Measurements from ENCODE around the gene CD247.

CD247 gene

DNA sequence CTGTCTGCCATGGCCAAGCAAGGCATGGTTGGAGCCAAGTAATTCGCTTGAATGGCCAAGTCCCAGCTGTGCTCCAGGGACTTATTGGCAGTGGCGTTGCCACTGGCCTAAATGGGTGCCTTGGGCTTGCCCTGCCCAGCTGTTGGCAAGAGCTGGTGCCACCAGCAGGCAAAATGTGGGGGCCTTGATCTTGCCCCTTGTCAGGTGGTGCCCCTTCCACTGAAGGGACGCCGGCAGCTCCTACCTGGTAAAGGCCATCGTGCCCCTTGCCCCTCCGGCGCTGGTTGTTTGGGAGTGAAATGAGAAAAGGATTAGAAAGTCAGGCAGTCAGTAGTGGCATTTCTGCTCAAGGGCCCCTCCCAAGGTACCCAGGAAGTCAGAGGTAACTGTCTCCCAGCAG, 85.5 kb downstream of the CD247 start:
- DNase-seq, result no peak

DNA sequence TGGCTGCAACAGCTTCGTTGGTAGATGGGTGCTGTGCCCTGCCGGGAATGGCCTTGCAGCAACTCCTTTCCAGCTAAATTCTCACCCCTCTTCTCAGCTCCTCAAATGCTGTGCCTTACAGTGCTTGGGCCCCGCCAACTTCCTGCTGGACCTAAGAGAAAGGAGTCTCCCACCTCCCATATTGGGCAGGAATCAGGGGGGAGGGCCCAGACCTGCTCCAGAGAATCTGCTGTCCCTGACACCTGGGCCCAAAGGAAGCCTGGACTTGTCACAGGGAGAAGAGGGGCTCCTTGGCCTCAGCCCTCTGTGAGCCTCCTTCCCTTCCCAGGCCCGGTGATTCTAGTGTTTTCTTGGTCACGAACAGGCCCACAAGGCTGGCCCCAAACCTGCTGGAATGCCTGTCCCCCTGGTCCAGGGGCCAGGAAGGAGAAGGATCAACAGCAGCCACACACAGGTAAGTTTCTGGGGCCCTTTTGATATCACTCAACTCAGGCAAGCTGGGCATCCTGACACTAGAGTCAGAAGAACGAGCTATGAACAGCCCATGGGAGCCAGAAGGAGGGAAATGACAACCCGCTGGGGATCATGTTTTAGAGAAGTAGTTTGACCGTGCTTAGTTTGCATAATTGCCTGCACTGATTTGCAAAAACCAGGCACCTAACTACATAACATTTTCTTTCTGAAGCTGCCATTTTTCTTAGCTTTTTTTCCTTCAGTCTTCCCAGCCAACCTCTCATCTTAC, 86.2 kb downstream of the CD247 start:
- DNase-seq, result no peak

DNA sequence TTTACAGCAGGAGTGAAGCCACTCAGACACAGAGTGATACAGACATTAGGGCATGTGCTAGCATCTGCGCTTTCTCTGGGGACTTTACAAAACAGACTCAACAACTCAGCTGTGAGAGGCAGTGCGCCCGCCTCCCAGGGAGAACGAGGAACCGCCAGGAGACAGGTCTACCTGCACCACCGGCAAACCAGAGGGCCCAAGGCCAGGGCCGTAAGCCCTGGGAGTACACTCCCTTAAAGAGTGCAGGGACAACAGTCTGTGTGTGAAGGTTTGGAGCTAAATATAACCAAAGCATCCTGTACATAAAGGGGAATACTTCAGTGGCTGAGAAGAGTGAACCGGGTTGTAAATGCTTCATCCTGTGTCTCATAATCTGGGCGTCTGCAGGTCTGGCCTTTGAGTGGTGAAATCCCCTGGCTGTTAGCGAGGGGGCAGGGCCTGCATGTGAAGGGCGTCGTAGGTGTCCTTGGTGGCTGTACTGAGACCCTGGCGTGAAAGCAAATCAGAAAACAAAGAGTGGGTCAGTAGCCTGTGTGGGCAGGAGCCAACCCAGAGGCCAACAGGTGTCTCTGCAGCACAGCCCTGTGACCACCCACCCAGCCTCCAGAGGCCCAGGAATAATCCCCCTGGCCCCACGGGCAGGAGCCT, 86.9 kb downstream of the CD247 start:
- DNase-seq, result no peak

DNA sequence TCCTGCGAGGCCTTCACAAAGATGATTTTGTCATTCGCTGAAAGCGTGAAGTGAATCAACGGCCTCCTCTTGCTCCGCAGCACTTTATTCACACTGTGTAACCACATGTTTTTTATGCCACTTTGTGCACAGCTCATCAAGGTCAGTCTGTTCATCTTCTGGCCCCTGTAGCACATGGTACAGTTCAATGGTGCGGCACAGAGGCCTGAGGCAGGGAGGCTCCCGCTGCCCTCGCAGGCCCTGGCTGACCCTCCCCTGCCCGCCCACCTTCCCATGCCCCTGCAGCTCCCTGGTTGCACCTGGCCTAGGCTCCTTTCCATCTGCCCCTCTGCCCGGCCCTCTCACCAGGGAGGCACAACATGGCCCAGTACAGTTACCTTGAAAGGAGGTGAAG, 87.5 kb downstream of the CD247 start:
- DNase-seq, result no peak

DNA sequence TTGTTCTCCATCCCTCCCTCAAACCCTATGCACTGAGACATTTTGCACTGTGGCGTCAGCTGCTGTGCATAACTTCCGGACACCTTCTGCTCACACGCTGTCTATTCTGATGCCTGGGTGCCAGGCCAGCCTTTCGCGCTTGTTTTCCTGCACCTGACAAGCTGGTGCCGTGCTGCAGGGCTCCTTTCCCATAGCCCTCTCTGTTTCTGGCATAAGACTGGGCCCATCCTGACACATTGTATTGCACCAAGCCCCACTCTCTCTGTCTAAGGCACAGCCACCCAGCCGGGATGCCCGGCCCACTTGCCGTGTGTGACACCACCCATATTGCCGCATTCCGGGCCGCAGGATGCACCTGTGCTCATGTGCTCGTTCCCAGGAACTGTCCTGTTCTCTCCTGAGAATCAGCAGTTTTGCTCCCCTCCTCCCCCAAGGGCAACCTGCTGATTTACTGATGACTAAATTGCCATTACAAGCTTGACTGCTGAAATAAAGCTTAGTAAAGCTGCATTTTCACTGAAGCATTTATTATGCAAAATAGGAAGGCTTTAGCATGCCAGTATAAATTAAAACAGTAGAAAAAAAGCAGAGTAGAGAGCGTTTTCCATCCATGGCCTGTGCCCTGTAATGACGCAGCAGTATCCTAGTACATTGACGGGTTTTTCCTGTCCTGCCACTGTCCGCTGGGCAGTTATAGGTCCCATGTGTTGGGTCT, 88.0 kb downstream of the CD247 start:
- no peak for DNase-seq

DNA sequence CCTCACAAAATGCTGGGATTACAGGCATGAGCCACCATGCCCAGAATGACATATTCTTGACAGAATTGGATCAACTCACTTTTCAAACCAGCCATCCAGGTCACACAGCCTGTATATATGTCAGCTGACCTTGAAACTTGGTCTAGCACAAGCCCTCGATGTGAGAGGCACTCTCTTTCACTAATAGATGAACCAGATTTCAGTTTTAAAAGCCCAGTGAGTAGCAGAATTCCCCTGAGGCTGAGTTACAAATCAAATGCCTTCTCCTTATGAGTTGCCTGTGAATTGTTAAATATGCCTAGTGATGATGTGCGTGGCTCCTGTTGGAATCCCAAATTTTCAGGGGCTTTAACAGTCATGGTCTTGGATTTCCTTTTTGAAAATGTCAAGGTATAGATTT, 88.7 kb downstream of the CD247 start:
- DNase-seq, result no peak

DNA sequence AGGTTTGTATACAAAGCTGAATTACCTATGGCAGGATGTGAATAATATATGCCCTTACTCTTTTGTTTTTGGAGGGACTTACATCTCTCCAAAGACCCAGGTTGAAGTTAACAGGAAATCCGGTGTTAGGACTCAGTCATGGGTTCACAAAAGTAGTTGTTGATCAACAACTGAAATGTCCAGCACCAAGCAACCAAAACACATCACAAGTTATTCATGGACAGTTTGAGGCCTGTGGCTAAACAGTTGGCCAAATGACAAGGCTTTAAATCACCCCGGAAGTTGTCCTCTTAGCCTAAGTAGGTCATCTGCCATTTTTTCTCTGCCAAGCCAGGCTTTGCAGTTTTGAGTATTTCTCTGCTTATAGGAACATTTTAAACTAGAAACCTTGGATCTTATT, 89.9 kb downstream of the CD247 start:
- no peak for DNase-seq

DNA sequence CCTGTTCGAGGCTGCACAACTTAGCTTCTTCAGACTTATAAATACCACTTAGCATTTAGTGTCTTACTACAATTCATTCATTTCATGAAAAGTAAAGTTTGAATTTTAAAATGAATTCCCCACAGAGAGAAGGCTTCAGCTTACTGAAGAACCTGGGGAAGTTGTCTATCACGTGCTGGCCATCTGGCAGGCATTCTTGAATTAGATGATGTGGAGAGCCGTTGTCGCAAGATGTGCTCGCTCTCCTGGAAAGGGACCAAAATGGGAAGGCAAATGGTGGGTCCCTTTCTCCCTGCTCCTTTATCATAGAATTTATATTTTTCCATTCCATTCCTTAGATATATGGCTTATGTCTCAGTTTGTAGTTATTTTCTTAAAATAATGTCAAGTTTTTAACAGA, 90.5 kb downstream of the CD247 start:
- DNase-seq, result no peak

DNA sequence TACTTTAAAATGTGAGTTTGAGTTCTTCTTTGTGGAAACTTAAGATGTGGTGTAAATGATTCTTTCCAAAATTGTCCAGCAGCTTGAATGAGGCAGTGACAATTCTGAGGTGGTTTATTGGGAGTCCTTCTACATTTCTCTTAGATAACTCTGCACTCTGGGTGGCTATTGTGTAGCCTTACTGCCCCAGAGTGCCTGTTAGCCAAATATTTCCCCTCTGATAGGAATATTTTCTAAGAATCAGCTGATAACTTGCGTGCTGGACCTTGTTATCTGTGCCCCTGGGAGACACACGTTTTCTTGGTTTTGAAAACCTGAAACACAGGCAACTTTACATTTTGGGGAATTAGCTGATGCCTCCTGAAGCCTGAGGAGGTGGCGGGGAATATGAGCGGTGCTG, 91.6 kb downstream of the CD247 start:
- no peak for DNase-seq

DNA sequence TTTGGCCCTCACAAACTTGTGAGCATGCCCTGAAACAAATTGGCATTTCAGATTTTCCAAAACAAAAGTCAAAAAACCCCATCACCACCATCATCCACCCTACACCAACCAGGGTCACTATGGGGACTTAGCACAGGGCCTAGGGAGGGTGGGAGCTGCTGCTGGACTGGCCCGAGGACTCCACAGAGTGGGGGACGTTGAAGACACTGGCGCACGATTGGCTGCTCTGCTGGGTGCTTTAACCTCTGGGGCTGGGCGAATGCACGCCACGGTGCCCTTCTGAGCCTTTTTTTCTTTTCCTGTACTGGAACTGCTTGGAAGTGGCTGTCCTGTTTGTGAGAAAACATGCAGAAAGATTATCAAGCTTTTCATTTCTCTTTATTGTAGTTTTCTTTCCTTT, 92.8 kb downstream of the CD247 start:
- no peak for DNase-seq

DNA sequence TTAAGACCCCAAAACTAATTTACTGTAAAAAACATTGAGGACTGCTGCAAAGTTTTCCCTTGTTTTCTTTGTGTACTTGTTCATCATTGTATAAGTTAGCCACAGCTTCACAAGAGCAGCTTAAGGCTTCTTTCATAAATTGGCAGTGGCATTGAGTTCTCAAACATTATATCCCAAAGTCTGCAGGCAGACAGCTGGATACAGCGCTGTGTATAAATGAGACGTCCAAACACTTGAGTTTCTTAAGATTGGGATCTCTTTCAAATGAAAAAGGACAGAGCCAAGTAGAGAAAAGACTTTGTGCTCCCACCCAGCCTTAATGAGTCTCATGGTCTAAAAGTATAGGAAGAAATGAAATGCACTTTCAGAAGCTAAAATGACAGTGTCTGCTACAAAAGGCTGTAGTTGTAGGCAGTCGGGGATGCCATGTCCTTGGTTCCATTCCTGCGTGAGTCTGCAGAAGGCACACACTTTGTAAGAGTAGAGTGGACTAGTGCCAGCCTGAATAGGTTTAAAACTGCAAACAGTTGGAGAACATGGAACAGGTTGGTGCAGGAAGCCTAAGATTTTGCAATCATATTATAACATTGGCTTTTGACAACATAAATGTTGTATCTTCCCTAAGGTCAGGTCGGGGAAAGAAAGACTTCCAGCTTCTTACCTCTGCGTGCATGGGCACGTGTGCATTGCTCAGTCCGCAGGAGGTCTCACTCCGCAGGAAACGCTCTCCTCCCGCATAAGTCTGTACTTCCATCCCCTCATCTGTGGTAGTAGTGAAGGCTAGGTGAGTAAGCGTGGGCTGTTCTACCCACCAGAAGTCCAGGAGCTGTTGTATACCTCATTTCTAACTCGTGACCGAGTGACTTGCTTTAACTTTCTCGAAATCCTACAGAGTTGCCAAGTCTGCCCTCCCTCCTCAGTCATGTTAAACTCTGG, 94.4 kb downstream of the CD247 start:
- no peak for DNase-seq

DNA sequence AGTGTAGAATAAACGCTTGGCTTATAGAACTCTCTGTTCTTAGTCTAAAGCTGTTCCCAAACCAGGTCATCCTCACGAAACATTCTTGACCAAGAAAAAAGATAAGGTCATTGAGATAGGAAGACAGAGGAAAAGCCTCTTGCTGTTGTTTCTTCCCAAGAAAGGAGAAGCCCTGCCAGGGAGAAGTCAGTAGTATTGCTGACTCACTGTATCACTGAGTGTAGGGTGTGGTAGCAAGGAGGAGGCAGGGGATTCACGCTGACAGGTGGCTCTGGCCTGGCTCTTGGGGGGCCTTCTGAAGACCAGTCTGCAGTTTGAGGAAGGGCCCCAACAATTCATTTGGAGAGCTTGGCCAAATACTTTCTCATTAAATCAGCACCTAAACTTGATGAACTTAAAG, 97.8 kb downstream of the CD247 start:
- DNase-seq, result no peak

DNA sequence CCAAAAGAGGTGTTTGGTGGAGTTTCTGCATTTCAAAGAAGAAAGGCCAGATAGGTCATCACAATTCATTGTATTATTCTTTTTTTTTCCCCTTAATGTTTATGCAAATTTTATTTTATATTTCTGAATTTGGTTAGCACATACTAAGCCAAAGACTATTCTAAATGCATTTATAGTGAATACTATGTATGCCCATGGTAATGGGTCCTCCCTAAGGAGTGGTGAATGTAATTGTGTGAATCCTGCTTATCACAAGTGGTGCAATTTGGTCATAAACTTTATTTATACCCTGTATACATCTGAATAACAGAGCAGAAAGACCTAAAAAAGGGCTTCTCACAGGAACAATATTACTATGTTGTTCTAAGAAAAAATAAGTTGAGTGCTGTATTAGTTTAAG, 99.1 kb downstream of the CD247 start:
- no peak for DNase-seq

DNA sequence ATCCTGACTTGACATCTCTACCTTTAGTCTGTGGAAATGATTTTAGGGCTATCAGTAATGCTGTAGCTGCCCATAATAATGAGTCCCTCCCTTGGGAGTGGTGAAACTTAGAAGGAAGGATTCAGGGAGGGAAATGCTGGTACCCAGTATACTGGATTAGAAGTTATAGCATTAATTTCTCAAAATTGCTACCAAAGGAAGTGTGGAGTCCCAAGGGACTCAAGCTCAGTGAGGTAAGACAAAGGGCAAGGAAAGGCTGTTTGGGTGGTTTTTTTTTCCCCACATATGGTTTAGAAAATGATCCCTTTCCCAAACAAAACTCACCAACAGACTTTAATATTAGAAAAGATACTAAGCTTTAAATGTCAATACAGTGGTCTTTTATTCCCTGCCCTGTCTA, 99.9 kb downstream of the CD247 start:
- DNase-seq, result no peak

DNA sequence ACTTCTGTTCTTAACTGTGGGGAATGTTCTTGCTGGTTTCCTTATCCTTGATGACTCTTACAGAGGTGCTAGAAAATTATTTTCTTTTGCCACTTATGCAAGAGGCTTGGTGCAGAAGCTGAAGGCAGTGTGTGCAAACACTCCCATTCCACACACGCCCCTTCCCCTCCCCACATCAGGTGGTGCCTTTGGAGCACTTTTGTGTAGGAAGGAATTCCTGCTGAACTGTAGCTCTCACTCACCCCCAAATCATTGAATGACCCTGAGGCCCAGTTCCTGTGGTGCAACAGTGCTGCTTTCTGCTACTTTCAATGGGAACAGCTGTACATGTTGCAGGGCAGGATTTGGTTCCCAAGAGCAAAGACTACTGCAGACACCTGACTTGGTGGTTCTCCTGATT, 101.8 kb downstream of the CD247 start:
- no peak for DNase-seq

DNA sequence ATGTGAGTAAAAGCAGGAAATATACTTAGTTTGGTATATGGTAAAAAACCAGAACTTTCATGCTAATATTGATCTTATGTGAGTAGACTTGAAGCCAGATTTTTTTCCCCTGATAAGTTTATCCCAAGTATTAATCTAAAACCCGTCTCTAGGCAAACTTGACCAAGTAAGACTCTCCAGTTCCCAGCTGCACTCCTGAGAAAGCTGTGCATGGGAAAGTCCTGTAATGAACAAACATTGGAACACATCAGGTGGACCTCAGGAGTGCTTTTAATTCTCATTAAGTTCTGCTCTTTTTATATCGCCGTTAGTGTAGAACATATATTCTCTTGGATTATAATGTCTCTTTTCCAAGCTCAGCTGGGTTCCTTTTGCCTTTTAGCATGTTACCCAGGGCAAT, 105.0 kb downstream of the CD247 start:
- no peak for DNase-seq

DNA sequence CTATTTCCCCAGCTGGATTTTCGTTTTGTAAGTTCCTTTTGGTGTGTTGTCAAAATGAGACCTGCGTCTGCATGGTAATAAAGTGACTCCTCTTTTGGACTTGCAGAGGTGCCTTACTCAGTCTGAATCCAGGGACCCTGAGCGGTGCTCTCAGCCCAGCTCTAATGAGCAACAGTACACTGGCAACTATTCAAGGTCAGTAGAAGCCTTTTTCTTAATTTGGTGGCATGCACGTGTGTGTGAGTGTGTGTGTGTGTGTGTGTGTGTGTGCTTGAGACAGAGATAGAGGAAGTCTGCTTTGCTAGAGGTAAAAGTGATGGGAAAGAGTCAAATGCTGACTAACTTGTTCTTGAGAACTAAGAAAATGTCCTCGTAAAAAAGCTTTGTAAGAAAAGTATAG, 105.4 kb downstream of the CD247 start:
- no peak for DNase-seq

DNA sequence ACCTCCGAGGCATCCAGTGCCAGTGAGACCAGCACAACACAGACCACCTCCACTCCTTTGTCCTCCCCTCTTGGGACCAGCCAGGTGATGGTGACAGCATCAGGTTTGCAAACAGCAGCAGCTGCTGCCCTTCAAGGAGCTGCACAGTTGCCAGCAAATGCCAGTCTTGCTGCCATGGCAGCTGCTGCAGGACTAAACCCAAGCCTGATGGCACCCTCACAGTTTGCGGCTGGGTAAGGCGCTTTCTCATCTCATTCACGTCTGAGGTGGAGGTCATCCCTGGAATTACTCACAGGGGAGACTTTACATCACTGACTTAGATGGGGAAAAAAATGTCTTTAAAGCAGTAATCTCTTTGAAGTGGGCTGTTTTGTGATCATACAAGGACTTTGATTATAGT, 106.3 kb downstream of the CD247 start:
- no peak for DNase-seq

DNA sequence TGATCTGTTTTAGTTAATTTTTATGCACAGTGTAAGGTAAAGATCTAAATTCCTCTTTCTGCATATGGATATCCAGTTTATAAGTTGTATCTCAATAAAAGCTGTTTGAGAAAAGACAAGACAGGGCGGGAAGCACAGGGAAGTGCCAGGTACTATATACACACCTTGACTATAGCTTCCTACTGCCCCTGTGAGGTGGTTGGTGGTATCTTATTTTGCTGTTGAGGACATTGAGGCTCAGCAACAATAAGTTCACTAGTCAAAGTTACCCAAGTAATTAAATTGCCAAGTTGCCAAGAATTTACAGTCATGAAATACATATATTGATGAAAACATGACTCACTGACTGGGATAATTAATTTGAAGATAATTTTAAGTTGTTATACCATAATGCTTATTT, 109.1 kb downstream of the CD247 start:
- no peak for DNase-seq

DNA sequence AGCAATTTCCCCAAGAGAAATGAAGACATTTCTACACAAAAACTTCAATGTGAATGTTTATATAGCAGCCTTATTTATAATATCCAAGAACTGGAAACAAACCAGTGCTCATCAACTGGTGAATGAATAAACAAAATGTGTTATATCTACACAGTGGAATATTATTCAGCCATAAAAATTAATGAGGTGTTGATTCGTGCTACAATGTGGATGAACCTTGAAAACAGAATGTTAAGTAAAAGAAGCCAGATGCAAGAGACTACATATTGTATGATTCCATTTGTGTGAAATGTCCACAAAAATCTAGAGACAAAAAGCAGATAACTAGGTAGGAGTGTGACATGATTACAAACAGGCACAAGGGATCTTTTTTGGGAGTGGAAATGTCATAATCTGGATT, 110.0 kb downstream of the CD247 start:
- DNase-seq, result no peak

DNA sequence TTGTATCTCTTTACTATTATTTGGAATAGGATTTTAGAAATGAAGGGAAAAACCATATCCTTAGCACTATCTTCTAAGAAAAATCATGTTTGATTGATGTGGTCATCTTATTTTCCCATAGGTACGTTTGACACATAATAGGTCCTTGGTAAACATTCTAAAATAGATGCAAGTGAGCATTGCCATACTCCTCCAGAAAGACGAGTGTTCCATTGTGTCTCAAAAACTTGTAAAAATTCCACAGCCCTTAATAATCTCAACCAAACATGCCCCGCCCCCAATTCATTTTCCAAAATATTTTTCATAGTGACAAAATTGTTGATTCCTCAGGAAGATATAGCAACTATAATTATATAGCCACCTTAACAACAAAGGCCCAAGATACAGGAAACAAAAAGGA, 113.4 kb downstream of the CD247 start:
- no peak for DNase-seq

DNA sequence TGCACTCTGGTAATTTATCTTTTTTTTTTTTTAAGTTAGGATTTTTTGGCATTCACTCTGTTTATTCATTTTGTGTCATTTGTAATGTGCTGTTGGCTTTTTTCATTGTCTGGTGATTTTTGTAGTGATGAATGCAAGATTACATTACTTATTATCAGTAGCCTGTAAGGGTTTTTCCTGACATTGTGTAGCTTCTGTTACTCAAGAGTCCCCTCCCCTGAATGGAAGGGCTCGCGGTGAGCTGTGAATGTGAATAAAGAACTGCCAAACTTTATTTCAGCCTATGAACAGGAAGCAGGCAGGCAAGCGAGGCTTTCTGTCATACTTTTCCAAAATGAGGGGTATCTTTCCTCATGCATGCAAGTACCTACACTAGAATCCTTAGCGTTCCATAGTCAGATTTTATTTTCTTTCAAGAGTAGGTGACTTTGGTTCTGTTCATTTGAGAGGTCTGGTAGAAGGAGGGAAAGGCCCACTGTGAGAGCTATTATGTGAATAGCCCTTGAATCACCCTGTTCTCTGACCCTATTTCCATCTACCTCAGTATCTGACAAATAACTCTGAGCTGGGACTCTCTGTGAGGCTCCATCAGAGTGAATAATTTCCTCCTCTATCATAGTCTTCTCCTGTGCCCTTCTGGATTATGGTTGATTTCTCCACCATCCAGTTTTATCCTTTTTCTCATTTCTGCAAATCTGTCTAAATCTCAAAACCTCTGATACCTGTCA, 114.0 kb downstream of the CD247 start:
- DNase-seq, result no peak

Data from activated naive CD4-positive, alpha-beta T cell (primary cell).